C4-2B (cell line): ENCODE measurements around the gene TRIP10.

ENCODE experiments used
- CTCF ChIP-seq: fragments of 450-650 bp; conservative IDR thresholded peaks from 2 replicates; pipeline ENCODE4 v1.5.1; 2017; ENCODE audit warnings: mild to moderate bottlenecking
- ZFX ChIP-seq: fragments of 450-650 bp; IDR thresholded peaks from 2 replicates; pipeline ENCODE4 v1.6.1; 2017

DNA sequence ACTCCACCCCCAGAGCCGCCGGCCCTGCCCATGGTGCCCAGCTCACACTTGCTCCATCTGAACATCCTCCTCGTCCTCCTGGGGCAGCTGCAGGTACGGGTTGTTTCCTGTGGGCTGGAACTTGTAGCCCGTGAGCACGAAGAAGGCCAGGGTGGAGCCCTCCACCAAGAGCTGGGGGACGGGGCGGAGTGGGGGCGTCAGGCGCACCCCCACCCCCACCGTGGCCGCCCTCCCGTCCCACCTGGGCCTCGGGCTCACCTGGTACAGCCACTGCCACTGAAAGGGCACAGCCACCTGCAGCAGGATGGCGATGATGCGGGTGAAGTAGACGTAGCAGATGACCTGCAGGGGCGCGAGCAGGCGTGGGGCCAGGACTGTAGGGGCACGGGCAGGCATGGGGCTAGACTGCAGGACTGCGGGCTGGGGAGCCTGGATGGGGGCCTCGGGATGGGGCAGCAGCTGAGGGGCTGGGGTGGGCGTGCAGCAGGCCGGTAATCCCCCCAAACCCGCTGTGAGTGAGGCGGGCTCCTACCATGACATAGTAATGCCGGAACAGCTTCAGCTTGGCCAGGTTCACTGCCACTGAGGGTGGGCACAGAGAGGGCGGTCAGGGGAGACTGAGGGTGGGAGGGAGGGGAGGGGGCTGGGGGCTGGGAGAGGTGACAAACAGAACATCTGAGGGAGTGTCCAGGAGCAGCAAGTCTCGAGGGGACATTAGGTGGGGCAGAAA is 8.4 kb upstream of the TRIP10 start:
- no peak for TF ChIP-seq CTCF
- TF ChIP-seq ZFX = no peak
